ENCODE measurements around the gene SP2.

GRCh38 chr17:47872651-47873161 is 23.3 kb upstream of the SP2 start:
- TF ChIP-seq CTCF (conservative IDR thresholded peaks at IDR 0.05; ENCODE audit: low read length) (no peak), EZH2phosphoT487 (IDR thresholded peaks at IDR 0.05; ENCODE audit: borderline replicate concordance, low read depth, low read length) (no peak)
